Endothelial cell of umbilical vein (primary cell): ENCODE measurements around the gene PTPRH. TPM values are rescaled to one million over a fixed set of nuclear protein-coding genes. Genes with fewer than 3 reads are reported as not detected.

Experiments used
- BruUV-seq: library from RNA; stranded (reverse); fragments of 400-500 nt; replicated peaks from 2 replicates; lab custom pipeline; 2021; lab: Mats Ljungman, UMichigan
- CTCF ChIA-PET: fragments of 300-600, 350-600 bp; sonication (Branson Sonifier 250); formaldehyde crosslinking; loops from one replicate; lab custom pipeline; 2021; ENCODE audit warnings: antibody characterized with exemption, inconsistent platforms; lab: Charles Lee
- POLR2A ChIA-PET: fragments of 300-600, 350-600 bp; sonication (Branson Sonifier 250); formaldehyde crosslinking; loops from one replicate; lab custom pipeline; 2021; ENCODE audit warnings: antibody characterized with exemption, inconsistent platforms; lab: Charles Lee
- DNase-seq: peaks from one replicate; pipeline ENCODE4 v3.0.0-alpha.2; 2011; ENCODE audit warnings: low read depth, low spot score
- FAIRE-seq: peaks from 2 replicates; lab custom pipeline; 2011; peaks lifted over from hg19 to GRCh38; lab: Jason Lieb, UNC
- H2AFZ ChIP-seq: 2 replicates; pipeline ENCODE4 v1.6.0; 2012; ENCODE audit warnings: low read depth, low read length, control low read depth, inconsistent platforms
- H3K27ac ChIP-seq: 2 replicates; pipeline ENCODE4 v1.5.1; 2011; ENCODE audit warnings: low read depth, mild to moderate bottlenecking, control low read depth, low read length, moderate library complexity; ENCODE audit not compliant: insufficient read depth
- H3K27me3 ChIP-seq, 2 experiments: 2 replicates each; pipeline versions ENCODE4 v1.6.0 to v1.6.1; 2011; ENCODE audit warnings: low read length in 2 of 2, mixed read lengths in 1 of 2; ENCODE audit not compliant: control insufficient read depth in 2 of 2, insufficient read depth in 2 of 2
- H3K36me3 ChIP-seq, 2 experiments: 2 replicates in 1 of 2; 3 replicates in 1 of 2; pipeline ENCODE4 v1.5.1; 2011; ENCODE audit warnings: low read length in 2 of 2, mild to moderate bottlenecking in 1 of 2, moderate library complexity in 1 of 2; ENCODE audit not compliant: control insufficient read depth in 2 of 2, insufficient read depth in 2 of 2; ENCODE audit errors: extremely low read depth in 1 of 2
- H3K4me1 ChIP-seq: 3 replicates; pipeline ENCODE4 v1.5.1; 2011; ENCODE audit warnings: mild to moderate bottlenecking, low read length; ENCODE audit not compliant: control insufficient read depth, insufficient read depth; ENCODE audit errors: extremely low read depth
- H3K4me2 ChIP-seq: 2 replicates; pipeline ENCODE4 v1.6.1; 2011; ENCODE audit warnings: low read length, control low read depth, mixed read lengths; ENCODE audit not compliant: insufficient read depth
- H3K4me3 ChIP-seq, 3 experiments: fragments of 200-600 bp in 1 of 3; sonication (generic), shearing (Covaris generic) in 1 of 3; replicated peaks in 1 of 3; 2 replicates each; pipeline ENCODE4 v1.5.1; 2011 to 2016; ENCODE audit warnings: control low read depth in 3 of 3, low read length in 3 of 3, mild to moderate bottlenecking in 2 of 3, inconsistent platforms in 1 of 3, low read depth in 1 of 3, moderate library complexity in 1 of 3; ENCODE audit not compliant: insufficient read depth in 1 of 3
- H3K79me2 ChIP-seq: 2 replicates; pipeline ENCODE4 v1.6.0; 2012; ENCODE audit warnings: low read length, inconsistent platforms; ENCODE audit not compliant: control insufficient read depth, insufficient read depth
- H3K9ac ChIP-seq: replicated peaks from 2 replicates; pipeline ENCODE3; 2011; ENCODE audit warnings: low read length, control low read depth; ENCODE audit not compliant: insufficient read depth; ENCODE audit errors: extremely low read depth
- H3K9me1 ChIP-seq: replicated peaks from 3 replicates; pipeline ENCODE4 v1.6.0; 2011; ENCODE audit warnings: mild to moderate bottlenecking, low read length; ENCODE audit not compliant: control insufficient read depth, insufficient read depth; ENCODE audit errors: extremely low read depth
- H3K9me3 ChIP-seq: replicated peaks from 2 replicates; pipeline ENCODE4 v1.5.1; 2012; ENCODE audit warnings: low read length, inconsistent platforms; ENCODE audit not compliant: control insufficient read depth, insufficient read depth
- H4K20me1 ChIP-seq: replicated peaks from 2 replicates; pipeline ENCODE3; 2011; ENCODE audit warnings: mild to moderate bottlenecking, low read length; ENCODE audit not compliant: control insufficient read depth, insufficient read depth; ENCODE audit errors: extremely low read depth
- EZH2 ChIP-seq: IDR thresholded peaks from 2 replicates; pipeline ENCODE4 v1.6.1; 2012; ENCODE audit warnings: borderline replicate concordance, low read depth, mild to moderate bottlenecking, moderate library complexity, low read length, inconsistent platforms; ENCODE audit not compliant: severe bottlenecking
- FOS ChIP-seq: IDR thresholded peaks from 2 replicates; pipeline ENCODE4 v1.6.1; 2011; ENCODE audit warnings: mild to moderate bottlenecking, low read length, moderate library complexity, borderline replicate concordance; ENCODE audit not compliant: insufficient read depth
- MAX ChIP-seq: IDR thresholded peaks from 2 replicates; pipeline ENCODE4 v1.6.1; 2011; ENCODE audit not compliant: insufficient read depth, insufficient read length
- MYC ChIP-seq: IDR thresholded peaks from one replicate; pipeline ENCODE4 v1.6.1; 2011; ENCODE audit warnings: mild to moderate bottlenecking, low read depth, low read length
- POLR2A ChIP-seq: IDR thresholded peaks from 2 replicates; pipeline ENCODE4 v1.6.1; 2012; ENCODE audit warnings: low read depth, mild to moderate bottlenecking, control low read depth, low read length
- POLR2AphosphoS5 ChIP-seq: IDR thresholded peaks from 2 replicates; pipeline ENCODE4 v1.6.1; 2012; ENCODE audit warnings: low read depth, mild to moderate bottlenecking, control low read depth, low read length, moderate library complexity; ENCODE audit not compliant: insufficient read depth
- dilution Hi-C: fragments of 300-500 bp; cut with MboI; formaldehyde crosslinking; loops from one replicate; pipeline ENCODE4 v1.15.0; 2019; ENCODE audit warnings: low sequenced_read_pairs; ENCODE audit not compliant: extremely low pct_ligation_motif_present
- intact Hi-C: fragments of 100-400 bp; cut with micrococcal nuclease; formaldehyde crosslinking; loops from one replicate; pipeline ENCODE4 v1.10.0; 2022
- polyA plus RNA-seq, 4 experiments: library from polyadenylated mRNA; depleted of rRNA in 3 of 4; stranded (reverse) in 3 of 4; unstranded in 1 of 4; fragments of >200 nt; gene quantifications; 2 replicates each; pipeline versions ENCODE4 v1.2.1 to v1.2.3, GENCODE V29; 2011 to 2012; ENCODE audit warnings: missing spikeins in 1 of 4
- total RNA-seq: library from RNA; stranded (reverse); gene quantifications from 2 replicates; pipeline ENCODE4 v1.2.3, GENCODE V29; 2021
- TF ChIP-seq, protein P1 (sequence below), 2 donors: IDR thresholded peaks; 1 replicate in 1 of 2; 2 replicates in 1 of 2; pipeline ENCODE4 v1.5.1; 2011; ENCODE audit warnings: low read length in 2 of 2, mild to moderate bottlenecking in 2 of 2, moderate library complexity in 2 of 2, control low read depth in 1 of 2, inconsistent platforms in 1 of 2, low read depth in 1 of 2; ENCODE audit not compliant: insufficient read depth in 1 of 2; ENCODE audit errors: extremely low read depth in 1 of 2

PTPRH gene
- total and polyA plus RNA-seq, 2 donors (not counting 3 experiments of a cell fraction or from before 2014, with no cell fraction given), result 0.14 to 1.00 TPM

DNA sequence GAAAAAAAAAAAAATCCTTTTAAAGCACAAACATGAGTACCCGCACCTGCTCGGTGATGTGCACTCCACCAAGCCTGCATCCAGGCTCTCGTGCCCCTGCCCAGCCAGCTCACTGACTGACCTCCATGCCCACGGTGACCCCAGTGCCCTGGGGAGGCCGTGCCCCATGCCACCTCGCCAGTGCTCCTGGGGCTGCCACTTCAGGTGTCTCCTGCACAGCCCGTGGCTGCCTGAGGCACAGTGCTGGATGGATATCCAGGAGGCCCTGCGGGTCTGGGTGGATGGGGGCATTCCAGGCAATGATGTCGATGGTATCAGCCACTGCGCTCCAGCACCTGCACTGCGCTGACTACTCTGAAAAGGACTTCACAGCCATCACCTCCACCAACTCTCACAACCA lies 40.5 kb upstream of the PTPRH start:
- Histone ChIP-seq H3K27me3 (no peaks in the 10 kb centered on the region), H3K27ac (no peak overlapping the region), H3K4me3 (no peak overlapping the region), H3K79me2 (peaks cover 77% of the 10 kb centered on the region), H3K4me1 (peaks cover 33% of the 10 kb centered on the region), H3K9me3 (no peaks in the 10 kb centered on the region), H4K20me1 (no peaks in the 10 kb centered on the region), H2AFZ (no peak overlapping the region), H3K9me1 (no peaks in the 10 kb centered on the region), H3K9ac (no peak overlapping the region), H3K36me3 (peaks cover 0 to 18% of the 10 kb centered on the region in 2 experiments), H3K4me2 (no peak overlapping the region)
- DNase-seq (no peak), FAIRE-seq (no peak)
- no TSS peak for BruUV-seq
- POLR2A ChIA-PET, result no interaction called here
- TF ChIP-seq POLR2A (no peak), POLR2AphosphoS5 (no peak), MYC (no peak), EZH2 (no peak), MAX (no peak), FOS (no peak)
- TF ChIP-seq, protein P1, sequence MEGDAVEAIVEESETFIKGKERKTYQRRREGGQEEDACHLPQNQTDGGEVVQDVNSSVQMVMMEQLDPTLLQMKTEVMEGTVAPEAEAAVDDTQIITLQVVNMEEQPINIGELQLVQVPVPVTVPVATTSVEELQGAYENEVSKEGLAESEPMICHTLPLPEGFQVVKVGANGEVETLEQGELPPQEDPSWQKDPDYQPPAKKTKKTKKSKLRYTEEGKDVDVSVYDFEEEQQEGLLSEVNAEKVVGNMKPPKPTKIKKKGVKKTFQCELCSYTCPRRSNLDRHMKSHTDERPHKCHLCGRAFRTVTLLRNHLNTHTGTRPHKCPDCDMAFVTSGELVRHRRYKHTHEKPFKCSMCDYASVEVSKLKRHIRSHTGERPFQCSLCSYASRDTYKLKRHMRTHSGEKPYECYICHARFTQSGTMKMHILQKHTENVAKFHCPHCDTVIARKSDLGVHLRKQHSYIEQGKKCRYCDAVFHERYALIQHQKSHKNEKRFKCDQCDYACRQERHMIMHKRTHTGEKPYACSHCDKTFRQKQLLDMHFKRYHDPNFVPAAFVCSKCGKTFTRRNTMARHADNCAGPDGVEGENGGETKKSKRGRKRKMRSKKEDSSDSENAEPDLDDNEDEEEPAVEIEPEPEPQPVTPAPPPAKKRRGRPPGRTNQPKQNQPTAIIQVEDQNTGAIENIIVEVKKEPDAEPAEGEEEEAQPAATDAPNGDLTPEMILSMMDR (IDR thresholded peaks at IDR 0.05; ENCODE audit: extremely low read depth in 1 of 2, insufficient read depth in 1 of 2, low read depth in 1 of 2, low read length in 2 of 2), result no peak
- intact Hi-C loops (loop anchor here (10.0 kb wide), 1 partner anchor 355 kb away; the partner anchor contains the start of genes ZNF524 and ZNF865), dilution Hi-C loops (no loop called here)
- CTCF ChIA-PET, result no interaction called here
